HepG2 (cell line): ENCODE data around the gene HOTAIR.

Experiments
- DNMT1 ChIP-seq: sonication (generic); formaldehyde crosslinking; IDR thresholded peaks from 2 replicates; pipeline ENCODE4 v1.5.1; 2020; ENCODE audit warnings: mild to moderate bottlenecking, missing genetic modification reagents
- NR1H2 ChIP-seq: sonication (generic); formaldehyde crosslinking; IDR thresholded peaks from 2 replicates; pipeline ENCODE4 v1.8.1; 2022; ENCODE audit warnings: low read depth, missing genetic modification reagents, borderline replicate concordance
- SIX4 ChIP-seq: sonication (generic); formaldehyde crosslinking; IDR thresholded peaks from 2 replicates; pipeline ENCODE4 v1.4.0; 2020; ENCODE audit warnings: missing genetic modification reagents
- ZNF33A ChIP-seq: sonication (generic); formaldehyde crosslinking; IDR thresholded peaks from 2 replicates; pipeline ENCODE4 v1.5.1; 2020; ENCODE audit warnings: missing genetic modification reagents, mild to moderate bottlenecking, moderate library complexity, borderline replicate concordance
- ZNF841 ChIP-seq: sonication (generic); formaldehyde crosslinking; IDR thresholded peaks from 2 replicates; pipeline ENCODE4 v1.8.1; 2023; ENCODE audit warnings: missing genetic modification reagents, borderline replicate concordance
- TF ChIP-seq, protein P1 (sequence below): sonication (generic); formaldehyde crosslinking; IDR thresholded peaks from 2 replicates; pipeline ENCODE4 v1.8.0; 2022; ENCODE audit warnings: low read depth, missing genetic modification reagents
- TF ChIP-seq, protein P2 (sequence below): sonication (generic); formaldehyde crosslinking; IDR thresholded peaks from 2 replicates; pipeline ENCODE4 v1.5.0; 2020; ENCODE audit warnings: mild to moderate bottlenecking, missing genetic modification reagents, moderate library complexity
- TF ChIP-seq, protein P3 (sequence below): sonication (generic); formaldehyde crosslinking; IDR thresholded peaks from 2 replicates; pipeline ENCODE4 v1.4.0; 2020; ENCODE audit warnings: mild to moderate bottlenecking, missing genetic modification reagents

DNA sequence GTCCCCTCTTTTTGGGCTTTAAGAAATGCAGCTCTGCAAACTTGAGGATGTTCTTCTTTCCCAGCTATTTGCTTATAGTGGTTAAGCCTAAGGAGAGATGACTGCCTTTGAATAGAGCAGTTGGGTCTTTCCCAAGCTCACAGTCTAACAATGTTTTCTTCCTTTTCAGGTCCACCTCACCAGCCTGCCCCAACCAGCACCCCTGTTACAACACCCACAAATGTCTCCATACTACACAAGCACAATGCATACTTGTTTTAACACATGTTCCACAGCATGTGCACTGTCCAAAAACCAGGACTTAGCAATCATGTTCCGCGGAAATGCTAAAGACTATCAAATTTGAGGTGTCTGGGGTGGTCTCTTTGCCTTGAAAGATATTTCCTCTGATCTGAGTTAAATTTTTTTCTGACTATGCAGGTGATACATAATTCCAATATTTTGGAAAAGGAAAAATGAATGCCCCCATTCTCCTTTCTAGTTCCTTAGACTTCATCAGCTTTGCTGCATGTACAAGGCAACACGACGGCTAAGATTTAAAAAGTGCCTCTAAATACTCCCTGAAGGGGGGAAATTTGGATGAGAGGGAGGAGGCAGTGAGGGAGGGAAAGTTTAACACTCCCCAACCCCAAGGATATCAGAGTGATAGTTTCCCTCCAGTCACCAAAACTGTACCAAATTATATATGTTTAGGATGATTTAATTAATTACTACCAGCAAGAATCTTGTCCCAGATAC is 42.7 kb downstream of the HOTAIR start:
- TF ChIP-seq ZNF841 (CRISPR knock-in tag) (no peak), ZNF33A (CRISPR knock-in tag) (no peak), NR1H2 (CRISPR knock-in tag) (no peak), SIX4 (CRISPR knock-in tag) (no peak), DNMT1 (CRISPR knock-in tag) (no peak)
- TF ChIP-seq, protein P1, sequence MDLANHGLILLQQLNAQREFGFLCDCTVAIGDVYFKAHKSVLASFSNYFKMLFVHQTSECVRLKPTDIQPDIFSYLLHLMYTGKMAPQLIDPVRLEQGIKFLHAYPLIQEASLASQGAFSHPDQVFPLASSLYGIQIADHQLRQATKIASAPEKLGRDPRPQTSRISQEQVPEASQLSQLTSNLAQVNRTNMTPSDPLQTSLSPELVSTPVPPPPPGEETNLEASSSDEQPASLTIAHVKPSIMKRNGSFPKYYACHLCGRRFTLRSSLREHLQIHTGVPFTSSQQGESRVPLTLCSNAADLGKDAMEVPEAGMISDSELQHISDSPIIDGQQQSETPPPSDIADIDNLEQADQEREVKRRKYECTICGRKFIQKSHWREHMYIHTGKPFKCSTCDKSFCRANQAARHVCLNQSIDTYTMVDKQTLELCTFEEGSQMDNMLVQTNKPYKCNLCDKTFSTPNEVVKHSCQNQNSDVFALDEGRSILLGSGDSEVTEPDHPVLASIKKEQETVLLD (CRISPR knock-in tag): no peak
- TF ChIP-seq, protein P2, sequence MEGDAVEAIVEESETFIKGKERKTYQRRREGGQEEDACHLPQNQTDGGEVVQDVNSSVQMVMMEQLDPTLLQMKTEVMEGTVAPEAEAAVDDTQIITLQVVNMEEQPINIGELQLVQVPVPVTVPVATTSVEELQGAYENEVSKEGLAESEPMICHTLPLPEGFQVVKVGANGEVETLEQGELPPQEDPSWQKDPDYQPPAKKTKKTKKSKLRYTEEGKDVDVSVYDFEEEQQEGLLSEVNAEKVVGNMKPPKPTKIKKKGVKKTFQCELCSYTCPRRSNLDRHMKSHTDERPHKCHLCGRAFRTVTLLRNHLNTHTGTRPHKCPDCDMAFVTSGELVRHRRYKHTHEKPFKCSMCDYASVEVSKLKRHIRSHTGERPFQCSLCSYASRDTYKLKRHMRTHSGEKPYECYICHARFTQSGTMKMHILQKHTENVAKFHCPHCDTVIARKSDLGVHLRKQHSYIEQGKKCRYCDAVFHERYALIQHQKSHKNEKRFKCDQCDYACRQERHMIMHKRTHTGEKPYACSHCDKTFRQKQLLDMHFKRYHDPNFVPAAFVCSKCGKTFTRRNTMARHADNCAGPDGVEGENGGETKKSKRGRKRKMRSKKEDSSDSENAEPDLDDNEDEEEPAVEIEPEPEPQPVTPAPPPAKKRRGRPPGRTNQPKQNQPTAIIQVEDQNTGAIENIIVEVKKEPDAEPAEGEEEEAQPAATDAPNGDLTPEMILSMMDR (CRISPR knock-in tag): no peak
- TF ChIP-seq, protein P3, sequence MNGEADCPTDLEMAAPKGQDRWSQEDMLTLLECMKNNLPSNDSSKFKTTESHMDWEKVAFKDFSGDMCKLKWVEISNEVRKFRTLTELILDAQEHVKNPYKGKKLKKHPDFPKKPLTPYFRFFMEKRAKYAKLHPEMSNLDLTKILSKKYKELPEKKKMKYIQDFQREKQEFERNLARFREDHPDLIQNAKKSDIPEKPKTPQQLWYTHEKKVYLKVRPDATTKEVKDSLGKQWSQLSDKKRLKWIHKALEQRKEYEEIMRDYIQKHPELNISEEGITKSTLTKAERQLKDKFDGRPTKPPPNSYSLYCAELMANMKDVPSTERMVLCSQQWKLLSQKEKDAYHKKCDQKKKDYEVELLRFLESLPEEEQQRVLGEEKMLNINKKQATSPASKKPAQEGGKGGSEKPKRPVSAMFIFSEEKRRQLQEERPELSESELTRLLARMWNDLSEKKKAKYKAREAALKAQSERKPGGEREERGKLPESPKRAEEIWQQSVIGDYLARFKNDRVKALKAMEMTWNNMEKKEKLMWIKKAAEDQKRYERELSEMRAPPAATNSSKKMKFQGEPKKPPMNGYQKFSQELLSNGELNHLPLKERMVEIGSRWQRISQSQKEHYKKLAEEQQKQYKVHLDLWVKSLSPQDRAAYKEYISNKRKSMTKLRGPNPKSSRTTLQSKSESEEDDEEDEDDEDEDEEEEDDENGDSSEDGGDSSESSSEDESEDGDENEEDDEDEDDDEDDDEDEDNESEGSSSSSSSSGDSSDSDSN: no peak
